Breast epithelium (tissue), 4 donors: Measurements from ENCODE around the gene ENOSF1. TPM values are rescaled to one million over a fixed set of nuclear protein-coding genes. Genes with fewer than 3 reads are reported as not detected.
A peak's percentile ranks its signal among the peaks of the same experiment; 100 is the strongest.
"Not testable (repeated sequence)": the region's sequence is repeated elsewhere in the genome, so short reads cannot be mapped to it uniquely, and the experiment has no call there.

Source experiments
- DNase-seq, 2 donors: peaks; one replicate each; pipeline ENCODE4 v3.0.0-alpha.2; 2019; ENCODE audit warnings: low spot score in 2 of 2
- H3K27ac ChIP-seq, 2 donors: fragments of 200-600 bp; sonication (generic) in 1 of 2; one replicate each; pipeline ENCODE4 v1.5.1; 2016 to 2019; ENCODE audit warnings: mild to moderate bottlenecking in 1 of 2
- H3K27me3 ChIP-seq, 2 donors: fragments of 200-600 bp; sonication (generic) in 1 of 2; one replicate each; pipeline versions ENCODE4 v1.5.1 to v1.6.0; 2017 to 2019; ENCODE audit warnings: control low read depth in 1 of 2, mild to moderate bottlenecking in 1 of 2
- H3K36me3 ChIP-seq: fragments of 200-600 bp; one replicate; pipeline ENCODE4 v1.5.1; 2019
- H3K4me1 ChIP-seq, 2 donors: fragments of 200-600 bp; sonication (generic); one replicate each; pipeline ENCODE4 v1.5.1; 2016 to 2019; ENCODE audit warnings: control low read depth in 1 of 2
- H3K4me3 ChIP-seq, 3 donors: fragments of 200-600 bp; sonication (generic); 1 replicate in 2 of 3; 2 replicates in 1 of 3; pipeline ENCODE4 v1.5.1; 2016 to 2019; ENCODE audit warnings: mild to moderate bottlenecking in 3 of 3, moderate library complexity in 2 of 3
- H3K9me3 ChIP-seq, 2 donors: fragments of 200-600 bp; sonication (generic) in 1 of 2; one replicate each; pipeline ENCODE4 v1.5.1; 2016 to 2019; ENCODE audit warnings: control low read depth in 1 of 2
- CTCF ChIP-seq, 3 donors: fragments of 450-650 bp; IDR thresholded peaks; one replicate each; pipeline ENCODE4 v1.5.1; 2016 to 2017; ENCODE audit warnings: antibody characterized with exemption in 3 of 3, mild to moderate bottlenecking in 3 of 3, moderate library complexity in 3 of 3
- POLR2A ChIP-seq: fragments of 450-650 bp; IDR thresholded peaks from one replicate; pipeline ENCODE4 v1.6.1; 2016; ENCODE audit warnings: antibody characterized with exemption, mild to moderate bottlenecking, moderate library complexity
- POLR2AphosphoS5 ChIP-seq, 3 donors: sonication (generic); formaldehyde crosslinking; IDR thresholded peaks; one replicate each; pipeline ENCODE4 v1.6.1; 2017; ENCODE audit warnings: antibody characterized with exemption in 3 of 3
- intact Hi-C: fragments of 100-400 bp; cut with DNase I; formaldehyde crosslinking; loops from one replicate; pipeline ENCODE4 v1.15.1; 2023; ENCODE audit warnings: low total_unique reads
- total RNA-seq, 3 donors: library from RNA; depleted of rRNA; stranded (reverse); fragments of >200 nt; gene quantifications; one replicate each; pipeline ENCODE4 v1.1.0, GENCODE V29; 2016

The ENOSF1 gene
- 10 to 100 TPM; 49.4 to 96.0 (median 90.1) TPM for total RNA-seq

DNA sequence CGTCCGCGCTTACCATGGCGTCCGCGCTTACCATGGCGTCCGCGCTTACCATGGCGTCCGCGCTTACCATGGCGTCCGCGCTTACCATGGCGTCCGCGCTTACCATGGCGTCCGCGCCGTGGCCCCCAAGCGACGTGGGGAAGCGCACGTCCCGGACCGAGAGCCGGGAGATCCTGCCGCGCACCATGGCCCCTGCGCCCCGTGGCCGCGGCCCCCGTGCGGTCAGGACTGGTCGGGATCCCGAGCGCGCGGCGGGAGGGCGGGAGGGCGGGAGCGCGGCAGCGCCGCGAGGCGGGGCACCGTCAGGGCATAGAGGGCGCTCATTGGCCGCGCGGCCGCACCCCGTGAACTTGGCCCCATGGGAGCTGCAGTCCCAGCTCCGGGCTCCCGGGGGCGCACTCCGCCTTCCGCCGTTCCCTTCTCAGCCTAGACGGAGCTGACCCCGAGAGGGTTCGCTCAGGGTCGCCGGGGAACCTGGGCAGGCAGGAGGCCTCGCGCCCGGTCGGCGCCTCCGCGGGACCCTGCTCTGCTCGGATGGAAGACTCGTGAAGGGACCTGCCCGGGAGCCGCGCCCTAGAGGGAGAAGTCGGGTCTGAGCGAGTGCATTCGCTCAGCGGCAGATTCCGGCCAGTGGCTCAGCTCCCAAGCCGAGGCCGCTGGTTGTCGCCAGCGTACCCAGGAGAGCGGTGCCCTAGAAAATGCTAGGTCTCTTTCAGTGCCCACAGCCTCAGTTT is at the start of gene ENOSF1:
TSS of gene ENOSF1 (minus strand) at position 230 of the 734 bp plus-strand sequence. CDS start at position 187, 43 bp downstream.
- TF ChIP-seq POLR2A (peak; percentile 16), POLR2AphosphoS5 (IDR thresholded peaks at IDR 0.05) (peak in 2 of 3 donors; percentile 45 to 81), CTCF (IDR thresholded peaks at IDR 0.05) (peak; percentile 50 to 86 (median 76))
- intact Hi-C loops: loop anchor here (5.0 kb wide), 1 partner anchor 1945 kb away; the partner anchor contains the start of gene SMCHD1
- no peaks in the 10 kb centered on the region for H3K9me3 ChIP-seq
- peak within 1 kb of the TSS; percentile 61 to 84 (median 77) for H3K4me3 ChIP-seq
- H3K27ac ChIP-seq: peak within 1 kb of the TSS; percentile 91
- peak; percentile 79 to 90 for DNase-seq
- peaks cover 0 to 7% of the 10 kb centered on the region in 2 donors for H3K4me1 ChIP-seq
- H3K36me3 ChIP-seq: no peaks in the 10 kb centered on the region
- no peaks in the 10 kb centered on the region for H3K27me3 ChIP-seq

- H3K4me1 ChIP-seq, intact Hi-C loops, H3K4me3 ChIP-seq, H3K27ac ChIP-seq, H3K27me3 ChIP-seq, DNase-seq, H3K36me3 ChIP-seq, H3K9me3 ChIP-seq: not testable (repeated sequence)
These were observed 47.4 kb upstream of the ENOSF1 start for GRCh38 chr18:759864-760263.

GRCh38 chr18:755506-755905 is 43.1 kb upstream of the ENOSF1 start:
- no peak for DNase-seq
- no peak for TF ChIP-seq POLR2A
- TF ChIP-seq POLR2AphosphoS5 (IDR thresholded peaks at IDR 0.05): no peak
- TF ChIP-seq CTCF (IDR thresholded peaks at IDR 0.05): no peak
- intact Hi-C loops: no loop called here
- no peaks in the 10 kb centered on the region for H3K9me3 ChIP-seq
- H3K36me3 ChIP-seq: no peaks in the 10 kb centered on the region
- no peak overlapping the region for H3K4me3 ChIP-seq
- no peaks in the 10 kb centered on the region for H3K4me1 ChIP-seq
- H3K27ac ChIP-seq: no peak overlapping the region
- no peaks in the 10 kb centered on the region for H3K27me3 ChIP-seq

- Histone ChIP-seq H3K27ac (no peak overlapping the region), H3K4me3 (no peak overlapping the region), H3K36me3 (no peaks in the 10 kb centered on the region), H3K4me1 (no peaks in the 10 kb centered on the region), H3K27me3 (no peaks in the 10 kb centered on the region), H3K9me3 (no peaks in the 10 kb centered on the region)
- intact Hi-C loops: no loop called here
- TF ChIP-seq POLR2AphosphoS5 (IDR thresholded peaks at IDR 0.05) (no peak), CTCF (IDR thresholded peaks at IDR 0.05) (no peak), POLR2A (no peak)
- DNase-seq: no peak
These were observed 42.2 kb upstream of the ENOSF1 start for GRCh38 chr18:754656-755055.

- H3K4me1 ChIP-seq: no peaks in the 10 kb centered on the region
- H3K9me3 ChIP-seq: no peaks in the 10 kb centered on the region
- no peaks in the 10 kb centered on the region for H3K27me3 ChIP-seq
- H3K36me3 ChIP-seq: peaks cover 5% of the 10 kb centered on the region
- DNase-seq: no peak
- TF ChIP-seq CTCF (IDR thresholded peaks at IDR 0.05) (no peak), POLR2AphosphoS5 (IDR thresholded peaks at IDR 0.05) (no peak), POLR2A (no peak)
- intact Hi-C loops: no loop called here
- no peak overlapping the region for H3K4me3 ChIP-seq
- H3K27ac ChIP-seq: no peak overlapping the region
These were observed 38.0 kb upstream of the ENOSF1 start for GRCh38 chr18:750456-750855.
